ENCODE measurements around the gene FOXI1. TPM values are rescaled to one million over a fixed set of nuclear protein-coding genes. Genes with fewer than 3 reads are reported as not detected.

The FOXI1 gene
- total and polyA plus RNA-seq, 2 of the 13 experiments (the other 11 are each of a cell fraction or from before 2014, with no cell fraction given): not detected

DNA sequence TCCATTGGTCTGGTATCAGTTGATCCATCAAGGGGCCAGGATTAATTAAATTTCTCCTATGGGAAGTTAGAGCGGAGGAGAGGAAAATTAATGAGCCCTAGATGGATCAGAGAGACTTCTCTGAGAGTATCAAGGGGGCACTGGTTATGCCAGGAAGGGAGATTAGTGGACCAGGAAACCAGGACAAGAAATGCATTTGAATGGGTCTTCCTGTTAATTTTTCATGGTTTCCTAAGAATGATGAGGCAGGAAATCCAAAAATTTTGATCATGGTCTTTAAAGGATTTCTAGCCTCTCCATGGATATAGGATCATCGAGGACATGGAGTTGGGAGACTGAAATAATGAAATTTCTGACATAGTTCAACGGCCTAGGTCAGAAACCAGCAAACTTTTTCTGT, 30.8 kb downstream of the FOXI1 start:
- ATAC-seq: no peak
- H3K4me3 ChIP-seq (replicated peaks in 1 of 3; ENCODE audit: insufficient read depth in 1 of 3, low read depth in 2 of 3, low read length in 3 of 3): no peak overlapping the region
- no peak overlapping the region for H3K27ac ChIP-seq (ENCODE audit: extremely low read length, insufficient read depth, low read length)
- intact Hi-C loops (cut with micrococcal nuclease; ENCODE audit: unreplicated experiment) (no loop called here), in situ Hi-C loops (cut with HindIII; ENCODE audit: extremely low pct_ligation_motif_present, low pct_unique_long_range_greater_than_20kb) (no loop called here)
- TF ChIP-seq ZFP41 (CRISPR knock-in tag; IDR thresholded peaks at IDR 0.05; ENCODE audit: borderline replicate concordance): no peak
- TF ChIP-seq, protein P1, sequence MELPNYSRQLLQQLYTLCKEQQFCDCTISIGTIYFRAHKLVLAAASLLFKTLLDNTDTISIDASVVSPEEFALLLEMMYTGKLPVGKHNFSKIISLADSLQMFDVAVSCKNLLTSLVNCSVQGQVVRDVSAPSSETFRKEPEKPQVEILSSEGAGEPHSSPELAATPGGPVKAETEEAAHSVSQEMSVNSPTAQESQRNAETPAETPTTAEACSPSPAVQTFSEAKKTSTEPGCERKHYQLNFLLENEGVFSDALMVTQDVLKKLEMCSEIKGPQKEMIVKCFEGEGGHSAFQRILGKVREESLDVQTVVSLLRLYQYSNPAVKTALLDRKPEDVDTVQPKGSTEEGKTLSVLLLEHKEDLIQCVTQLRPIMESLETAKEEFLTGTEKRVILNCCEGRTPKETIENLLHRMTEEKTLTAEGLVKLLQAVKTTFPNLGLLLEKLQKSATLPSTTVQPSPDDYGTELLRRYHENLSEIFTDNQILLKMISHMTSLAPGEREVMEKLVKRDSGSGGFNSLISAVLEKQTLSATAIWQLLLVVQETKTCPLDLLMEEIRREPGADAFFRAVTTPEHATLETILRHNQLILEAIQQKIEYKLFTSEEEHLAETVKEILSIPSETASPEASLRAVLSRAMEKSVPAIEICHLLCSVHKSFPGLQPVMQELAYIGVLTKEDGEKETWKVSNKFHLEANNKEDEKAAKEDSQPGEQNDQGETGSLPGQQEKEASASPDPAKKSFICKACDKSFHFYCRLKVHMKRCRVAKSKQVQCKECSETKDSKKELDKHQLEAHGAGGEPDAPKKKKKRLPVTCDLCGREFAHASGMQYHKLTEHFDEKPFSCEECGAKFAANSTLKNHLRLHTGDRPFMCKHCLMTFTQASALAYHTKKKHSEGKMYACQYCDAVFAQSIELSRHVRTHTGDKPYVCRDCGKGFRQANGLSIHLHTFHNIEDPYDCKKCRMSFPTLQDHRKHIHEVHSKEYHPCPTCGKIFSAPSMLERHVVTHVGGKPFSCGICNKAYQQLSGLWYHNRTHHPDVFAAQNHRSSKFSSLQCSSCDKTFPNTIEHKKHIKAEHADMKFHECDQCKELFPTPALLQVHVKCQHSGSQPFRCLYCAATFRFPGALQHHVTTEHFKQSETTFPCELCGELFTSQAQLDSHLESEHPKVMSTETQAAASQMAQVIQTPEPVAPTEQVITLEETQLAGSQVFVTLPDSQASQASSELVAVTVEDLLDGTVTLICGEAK (IDR thresholded peaks at IDR 0.05): no peak
- TF ChIP-seq, protein P1 (CRISPR knock-in tag; IDR thresholded peaks at IDR 0.05): no peak
- no peak for TF ChIP-seq STAT5B (CRISPR knock-in tag; IDR thresholded peaks at IDR 0.05)
- no peak for TF ChIP-seq HDAC6 (IDR thresholded peaks at IDR 0.05; ENCODE audit: low read depth, low read length)
- TF ChIP-seq, protein P2, sequence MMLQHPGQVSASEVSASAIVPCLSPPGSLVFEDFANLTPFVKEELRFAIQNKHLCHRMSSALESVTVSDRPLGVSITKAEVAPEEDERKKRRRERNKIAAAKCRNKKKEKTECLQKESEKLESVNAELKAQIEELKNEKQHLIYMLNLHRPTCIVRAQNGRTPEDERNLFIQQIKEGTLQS (CRISPR knock-in tag; IDR thresholded peaks at IDR 0.05): no peak
- TF ChIP-seq ZNF569 (CRISPR knock-in tag; IDR thresholded peaks at IDR 0.05; ENCODE audit: borderline replicate concordance): no peak
- no peak for TF ChIP-seq ZNF790 (CRISPR knock-in tag; IDR thresholded peaks at IDR 0.05; ENCODE audit: borderline replicate concordance)
- TF ChIP-seq ZNF570 (CRISPR knock-in tag; IDR thresholded peaks at IDR 0.05; ENCODE audit: borderline replicate concordance): no peak
- TF ChIP-seq, protein P3, sequence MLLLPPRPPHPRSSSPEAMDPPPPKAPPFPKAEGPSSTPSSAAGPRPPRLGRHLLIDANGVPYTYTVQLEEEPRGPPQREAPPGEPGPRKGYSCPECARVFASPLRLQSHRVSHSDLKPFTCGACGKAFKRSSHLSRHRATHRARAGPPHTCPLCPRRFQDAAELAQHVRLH (CRISPR knock-in tag; IDR thresholded peaks at IDR 0.05; ENCODE audit: borderline replicate concordance, low read depth): no peak
- no peak for TF ChIP-seq ZBTB49 (CRISPR knock-in tag; IDR thresholded peaks at IDR 0.05; ENCODE audit: borderline replicate concordance)
- no peak for TF ChIP-seq ZNF782 (CRISPR knock-in tag; IDR thresholded peaks at IDR 0.05; ENCODE audit: borderline replicate concordance)
- TF ChIP-seq RFX3 (CRISPR knock-in tag; IDR thresholded peaks at IDR 0.05): no peak
- H3K9me3 ChIP-seq (ENCODE audit: low read length): no peaks in the 10 kb centered on the region
- no peak for FAIRE-seq
- BruUV-seq (replicated peaks): no TSS peak
- no peaks in the 10 kb centered on the region for H3K36me3 ChIP-seq (replicated peaks in 1 of 2; ENCODE audit: control insufficient read depth in 1 of 2, insufficient read depth in 2 of 2, low read length in 2 of 2)
- H2AFZ ChIP-seq (ENCODE audit: low read length): no peak overlapping the region
- H3K4me1 ChIP-seq (ENCODE audit: insufficient read depth, low read length): no peaks in the 10 kb centered on the region
- H3K4me2 ChIP-seq (ENCODE audit: low read depth, low read length): no peak overlapping the region
- no peaks in the 10 kb centered on the region for H4K20me1 ChIP-seq (ENCODE audit: insufficient read depth, low read length)
- WGBS (ENCODE audit: low lambda C conversion rate): 4% methylated on average over 3 of the region's 3 CpGs
- no peak overlapping the region for H3K9ac ChIP-seq (ENCODE audit: insufficient read depth, low read depth, low read length)
- POLR2A ChIA-PET: no interaction called here
- CTCF ChIA-PET (ENCODE audit: low intra/inter-chr PET ratio, low total read pairs): no interaction called here
- H3K79me2 ChIP-seq (ENCODE audit: insufficient read depth, low read length): no peaks in the 10 kb centered on the region
- no peaks in the 10 kb centered on the region for H3K27me3 ChIP-seq (ENCODE audit: control insufficient read depth in 1 of 2, insufficient read depth in 2 of 2, low read length in 2 of 2)
- DNase-seq (ENCODE audit: low spot score): no peak

All from HepG2 (cell line).